Measurements from ENCODE around the gene LYST. TPM values are rescaled to one million over a fixed set of nuclear protein-coding genes. Genes with fewer than 3 reads are reported as not detected.

LYST gene
- total RNA-seq, 1 experiment from 2014 or later: 11.9 TPM

DNA sequence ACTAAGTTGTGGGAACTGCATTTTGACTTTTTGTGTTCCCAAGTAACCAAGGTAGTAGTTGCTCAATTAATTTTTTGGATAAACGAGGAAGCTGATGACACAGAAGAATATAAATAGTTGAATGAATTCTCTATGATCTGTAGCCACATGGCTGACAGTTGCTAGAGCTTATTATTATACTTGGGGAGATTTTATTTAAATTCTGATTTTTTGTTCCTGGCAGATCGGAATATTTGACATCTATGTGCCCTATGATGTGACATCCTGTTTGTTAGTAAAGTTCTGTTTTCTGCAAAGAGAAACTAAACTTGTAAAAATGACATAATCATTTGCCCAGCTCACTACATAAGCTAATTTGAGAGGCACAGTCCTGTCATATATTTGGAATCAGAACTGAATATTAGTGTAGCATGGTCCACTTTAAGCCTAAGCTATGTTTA, 9.7 kb upstream of the LYST start:
- Mint-ChIP-seq H3K27me3 (ENCODE audit: unreplicated experiment) (no peaks in the 10 kb centered on the region), H3K36me3 (ENCODE audit: insufficient read depth, unreplicated experiment) (no peaks in the 10 kb centered on the region), H3K9me3 (ENCODE audit: low read depth, unreplicated experiment) (no peaks in the 10 kb centered on the region), H3K4me1 (ENCODE audit: low read depth, unreplicated experiment) (no peaks in the 10 kb centered on the region), H3K27ac (ENCODE audit: unreplicated experiment) (no peak overlapping the region), H3K4me3 (ENCODE audit: low read depth, unreplicated experiment) (no peak overlapping the region)
- no peak for TF ChIP-seq CTCF (IDR thresholded peaks at IDR 0.05; ENCODE audit: unreplicated experiment)
- CTCF ChIA-PET: no interaction called here
- BruUV-seq (replicated peaks): no TSS peak
- intact Hi-C loops (cut with micrococcal nuclease; ENCODE audit: unreplicated experiment): no loop called here
- no peak for DNase-seq

DNA sequence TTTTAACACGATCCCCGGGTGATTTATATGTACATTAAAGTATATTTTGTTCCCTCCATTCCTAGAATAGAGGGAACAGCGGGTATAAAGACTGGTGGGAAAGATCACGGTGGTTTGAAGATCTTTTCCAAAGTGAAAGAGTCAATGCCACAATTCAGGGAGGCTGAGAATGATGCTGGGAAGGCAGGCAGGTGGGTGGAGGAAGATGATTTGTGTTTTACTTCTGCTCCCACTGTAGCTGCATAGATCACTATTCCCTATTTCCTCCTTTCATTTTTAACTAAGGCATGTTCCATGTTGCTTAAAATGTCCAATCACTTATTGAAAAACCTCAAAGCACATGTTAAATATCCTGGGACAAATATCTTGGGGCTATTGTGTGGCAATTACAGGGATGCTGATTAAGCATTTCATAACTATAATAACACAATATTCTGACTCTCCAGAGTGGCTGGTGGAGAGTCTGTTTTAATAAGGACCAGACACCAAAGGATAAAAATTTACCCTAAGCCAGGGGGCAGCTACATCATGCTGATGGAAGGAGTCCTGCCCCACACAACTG, 8.4 kb upstream of the LYST start:
- no peak for TF ChIP-seq CTCF (IDR thresholded peaks at IDR 0.05; ENCODE audit: unreplicated experiment)
- H3K4me3 Mint-ChIP-seq (ENCODE audit: low read depth, unreplicated experiment): no peak overlapping the region
- no peaks in the 10 kb centered on the region for H3K27me3 Mint-ChIP-seq (ENCODE audit: unreplicated experiment)
- H3K36me3 Mint-ChIP-seq (ENCODE audit: insufficient read depth, unreplicated experiment): no peaks in the 10 kb centered on the region
- no TSS peak for BruUV-seq (replicated peaks)
- no peak overlapping the region for H3K27ac Mint-ChIP-seq (ENCODE audit: unreplicated experiment)
- intact Hi-C loops (cut with micrococcal nuclease; ENCODE audit: unreplicated experiment): no loop called here
- no peaks in the 10 kb centered on the region for H3K9me3 Mint-ChIP-seq (ENCODE audit: low read depth, unreplicated experiment)
- no peaks in the 10 kb centered on the region for H3K4me1 Mint-ChIP-seq (ENCODE audit: low read depth, unreplicated experiment)
- CTCF ChIA-PET: interaction anchor here (0.6 kb wide), 1 partner anchor 1869 kb away, joined by 6 read pairs; no protein-coding TSS in a partner anchor
- no peak for DNase-seq

GRCh38 chr1:235874261-235874660, 7.6 kb upstream of the LYST start:
- no peaks in the 10 kb centered on the region for H3K9me3 Mint-ChIP-seq (ENCODE audit: low read depth, unreplicated experiment)
- no peak for TF ChIP-seq CTCF (IDR thresholded peaks at IDR 0.05; ENCODE audit: unreplicated experiment)
- intact Hi-C loops (cut with micrococcal nuclease; ENCODE audit: unreplicated experiment): no loop called here
- no peaks in the 10 kb centered on the region for H3K36me3 Mint-ChIP-seq (ENCODE audit: insufficient read depth, unreplicated experiment)
- no peaks in the 10 kb centered on the region for H3K27me3 Mint-ChIP-seq (ENCODE audit: unreplicated experiment)
- no peak for DNase-seq
- no peak overlapping the region for H3K27ac Mint-ChIP-seq (ENCODE audit: unreplicated experiment)
- BruUV-seq (replicated peaks): no TSS peak
- H3K4me3 Mint-ChIP-seq (ENCODE audit: low read depth, unreplicated experiment): no peak overlapping the region
- no peaks in the 10 kb centered on the region for H3K4me1 Mint-ChIP-seq (ENCODE audit: low read depth, unreplicated experiment)
- CTCF ChIA-PET: interaction anchor here (0.6 kb wide), 1 partner anchor 1870 kb away, joined by 6 read pairs; no protein-coding TSS in a partner anchor

- CTCF ChIA-PET: interaction anchor here (0.6 kb wide), 1 partner anchor 352 kb away, joined by 5 read pairs; no protein-coding TSS in a partner anchor
- no peaks in the 10 kb centered on the region for H3K4me1 Mint-ChIP-seq (ENCODE audit: low read depth, unreplicated experiment)
Observed at GRCh38 chr1:235873571-235873970, 6.9 kb upstream of the LYST start.

More at GRCh38 chr1:235873571-235873970, 6.9 kb upstream of the LYST start:
- no peaks in the 10 kb centered on the region for H3K36me3 Mint-ChIP-seq (ENCODE audit: insufficient read depth, unreplicated experiment)
- no peaks in the 10 kb centered on the region for H3K27me3 Mint-ChIP-seq (ENCODE audit: unreplicated experiment)
- DNase-seq: no peak
- intact Hi-C loops (cut with micrococcal nuclease; ENCODE audit: unreplicated experiment): no loop called here
- no peak for TF ChIP-seq CTCF (IDR thresholded peaks at IDR 0.05; ENCODE audit: unreplicated experiment)
- no TSS peak for BruUV-seq (replicated peaks)
- H3K27ac Mint-ChIP-seq (ENCODE audit: unreplicated experiment): no peak overlapping the region
- H3K4me3 Mint-ChIP-seq (ENCODE audit: low read depth, unreplicated experiment): no peak overlapping the region
- H3K9me3 Mint-ChIP-seq (ENCODE audit: low read depth, unreplicated experiment): no peaks in the 10 kb centered on the region

Data from Calu3 (cell line).